A549 (cell line): Measurements from ENCODE around the gene POLR3GL. TPM values are rescaled to one million over a fixed set of nuclear protein-coding genes. Genes with fewer than 3 reads are reported as not detected.

Experiments used
- ATAC-seq, 2 experiments: fragments of 200-7000 bp in 1 of 2; fragments of >200 bp in 1 of 2; cut with Nextera tagmentation in 1 of 2; cut with Tn5 transposase in 1 of 2; 3 replicates each; pipeline versions ENCODE4 v1.8.0 to v1.9.1; 2018 to 2020; ENCODE audit warnings: mild to moderate bottlenecking in 1 of 2, moderate library complexity in 1 of 2
- CTCF ChIA-PET: fragments of 300-600 bp; sonication (Branson Sonifier 250); formaldehyde crosslinking; extraction: SDS; loops from one replicate; lab custom pipeline; 2021; ENCODE audit warnings: antibody characterized with exemption, inconsistent platforms; lab: Yijun Ruan, JAX
- POLR2A ChIA-PET: fragments of 350-600 bp; formaldehyde crosslinking; extraction: SDS; loops from one replicate; lab custom pipeline; 2021; ENCODE audit warnings: antibody characterized with exemption, inconsistent platforms; lab: Yijun Ruan, JAX
- DNase-seq, 2 experiments: peaks; one replicate each; pipeline versions ENCODE4 v3.0.0 to v3.0.0-alpha.2; 2011 to 2016; ENCODE audit warnings: low read depth in 1 of 2, low spot score in 1 of 2
- FAIRE-seq: peaks from 2 replicates; lab custom pipeline; 2011; peaks lifted over from hg19 to GRCh38; lab: Jason Lieb, UNC
- H3K27ac ChIP-seq, 2 experiments: fragments of >200 bp; sonication (Bioruptor Twin); formaldehyde crosslinking; 3 replicates each; pipeline ENCODE4 v1.5.1; 2016 to 2017
- H3K4me1 ChIP-seq: fragments of >200 bp; sonication (Bioruptor Twin); formaldehyde crosslinking; 3 replicates; pipeline ENCODE4 v1.6.1; 2016
- H3K4me2 ChIP-seq: fragments of >200 bp; sonication (Bioruptor Twin); formaldehyde crosslinking; 3 replicates; pipeline ENCODE4 v1.6.1; 2016
- H3K4me3 ChIP-seq: fragments of >200 bp; sonication (Bioruptor Twin); formaldehyde crosslinking; 3 replicates; pipeline ENCODE4 v1.5.1; 2016
- H3K9me3 ChIP-seq: fragments of >200 bp; sonication (Bioruptor Twin); formaldehyde crosslinking; 3 replicates; pipeline ENCODE4 v1.6.1; 2016
- BCL3 ChIP-seq: fragments of >200 bp; sonication (Bioruptor Twin); formaldehyde crosslinking; IDR thresholded peaks from 3 replicates; pipeline ENCODE4 v1.6.1; 2016
- BHLHE40 ChIP-seq: IDR thresholded peaks from 2 replicates; pipeline ENCODE4 v1.6.1; 2012; ENCODE audit warnings: low read depth, low read length, inconsistent platforms
- CBX8 ChIP-seq: fragments of 200-600 bp; sonication (generic); IDR thresholded peaks from 2 replicates; pipeline ENCODE4 v1.6.1; 2016
- ESRRA ChIP-seq: fragments of 150-350 bp; IDR thresholded peaks from 2 replicates; pipeline ENCODE4 v1.6.1; 2014; ENCODE audit warnings: mild to moderate bottlenecking, low read length, borderline replicate concordance
- FOSB ChIP-seq: fragments of 250-450 bp; sonication (Bioruptor Pico); IDR thresholded peaks from 2 replicates; pipeline ENCODE4 v1.5.0; 2020; ENCODE audit warnings: mild to moderate bottlenecking, moderate library complexity
- FOXS1 ChIP-seq: fragments of 250-450 bp; sonication (Bioruptor Pico); IDR thresholded peaks from 2 replicates; pipeline ENCODE4 v1.5.0; 2020; ENCODE audit warnings: mild to moderate bottlenecking, moderate library complexity
- HOXB13 ChIP-seq: fragments of 250-450 bp; sonication (Bioruptor Pico); IDR thresholded peaks from 2 replicates; pipeline ENCODE4 v1.5.0; 2020; ENCODE audit warnings: low read depth, mild to moderate bottlenecking, moderate library complexity
- JUN ChIP-seq, 2 experiments: fragments of >200 bp; sonication (Bioruptor Twin); formaldehyde crosslinking; IDR thresholded peaks; 2 replicates in 1 of 2; 3 replicates in 1 of 2; pipeline ENCODE4 v1.6.1; 2016 to 2017
- JUNB ChIP-seq: fragments of >200 bp; sonication (Bioruptor Twin); formaldehyde crosslinking; IDR thresholded peaks from 2 replicates; pipeline ENCODE4 v1.6.1; 2016
- KDM5A ChIP-seq: fragments of 200-600 bp; sonication (generic); IDR thresholded peaks from 2 replicates; pipeline ENCODE4 v1.6.1; 2016; ENCODE audit warnings: antibody characterized with exemption, mild to moderate bottlenecking
- MAFK ChIP-seq: fragments of 450-650 bp; IDR thresholded peaks from 2 replicates; pipeline ENCODE4 v1.6.1; 2014; ENCODE audit not compliant: partially characterized antibody
- MAZ ChIP-seq: fragments of 150-350 bp; IDR thresholded peaks from 2 replicates; pipeline ENCODE4 v1.6.1; 2014; ENCODE audit warnings: antibody characterized with exemption, low read depth, low read length, borderline replicate concordance
- MYC ChIP-seq: IDR thresholded peaks from 2 replicates; pipeline ENCODE4 v1.6.1; 2012; ENCODE audit warnings: mild to moderate bottlenecking, inconsistent platforms, low read length, improper control_type of control experiment, borderline replicate concordance
- NPAS2 ChIP-seq: fragments of 250-450 bp; sonication (Bioruptor Pico); IDR thresholded peaks from 2 replicates; pipeline ENCODE4 v1.8.0; 2022; ENCODE audit warnings: mild to moderate bottlenecking, moderate library complexity, borderline replicate concordance
- NR3C1 ChIP-seq: fragments of >200 bp; sonication (Bioruptor Twin); formaldehyde crosslinking; IDR thresholded peaks from 3 replicates; pipeline ENCODE4 v1.6.1; 2017
- POLR2A ChIP-seq: IDR thresholded peaks from 2 replicates; pipeline ENCODE4 v1.6.1; 2012; ENCODE audit warnings: mild to moderate bottlenecking, low read length
- RAD21 ChIP-seq, 2 experiments: fragments of >200 bp in 1 of 2; sonication (Bioruptor Twin) in 1 of 2; formaldehyde crosslinking in 1 of 2; IDR thresholded peaks in 1 of 2; conservative IDR thresholded peaks in 1 of 2; 2 replicates in 1 of 2; 3 replicates in 1 of 2; pipeline ENCODE4 v1.6.1; 2012 to 2018; ENCODE audit warnings: inconsistent platforms in 1 of 2
- RARB ChIP-seq: fragments of 250-450 bp; sonication (Bioruptor Pico); IDR thresholded peaks from 2 replicates; pipeline ENCODE4 v1.8.0; 2021; ENCODE audit warnings: mild to moderate bottlenecking, moderate library complexity
- RNF2 ChIP-seq: fragments of 200-600 bp; sonication (generic); IDR thresholded peaks from 2 replicates; pipeline ENCODE4 v1.6.1; 2016; ENCODE audit warnings: low read depth, mild to moderate bottlenecking, antibody characterized with exemption, moderate library complexity, borderline replicate concordance
- SMC3 ChIP-seq: fragments of >200 bp; sonication (Bioruptor Twin); formaldehyde crosslinking; IDR thresholded peaks from 3 replicates; pipeline ENCODE4 v1.6.1; 2018; ENCODE audit warnings: inconsistent platforms
- TFCP2L1 ChIP-seq: fragments of 250-450 bp; sonication (Bioruptor Pico); IDR thresholded peaks from 2 replicates; pipeline ENCODE4 v1.5.0; 2021; ENCODE audit warnings: mild to moderate bottlenecking
- USF2 ChIP-seq: fragments of 450-650 bp; IDR thresholded peaks from 2 replicates; pipeline ENCODE4 v1.6.1; 2014; ENCODE audit warnings: antibody characterized with exemption
- ZSCAN20 ChIP-seq: fragments of 250-450 bp; sonication (Bioruptor Pico); IDR thresholded peaks from 2 replicates; pipeline ENCODE4 v1.8.0; 2022; ENCODE audit warnings: mild to moderate bottlenecking, moderate library complexity
- WGBS: methylation state at CpG from one replicate; pipeline ENCODE4 v1.1.6; 2017; ENCODE audit errors: missing lambda C conversion rate; 5-methylcytosine and 5-hydroxymethylcytosine counted together
- polyA minus RNA-seq: library from RNA; depleted of rRNA, polyadenylated mRNA; stranded (reverse); fragments of >200 nt; gene quantifications from 2 replicates; pipeline ENCODE4 v1.2.3, GENCODE V29; 2011; rRNA and poly(A)+ RNA removed
- polyA plus RNA-seq, 4 experiments: library from polyadenylated mRNA; depleted of rRNA in 3 of 4; stranded (reverse); fragments of >200 nt; fragmentation: RNase III in 1 of 4; extraction: RNeasy Plus Mini Kit Qiagen cat#74134 plus additional on column Dnase treatment in 1 of 4; gene quantifications; 2 replicates in 3 of 4; 3 replicates in 1 of 4; pipeline ENCODE4 v1.2.3, GENCODE V29; 2011 to 2017
- TF ChIP-seq, protein P1 (sequence below): IDR thresholded peaks from 2 replicates; pipeline ENCODE4 v1.6.1; 2012
- TF ChIP-seq, protein P2 (sequence below): IDR thresholded peaks from 2 replicates; pipeline ENCODE4 v1.6.1; 2012
- TF ChIP-seq, protein P3 (sequence below): IDR thresholded peaks from 2 replicates; pipeline ENCODE4 v1.6.1; 2012; ENCODE audit warnings: low read depth, borderline replicate concordance

POLR3GL gene, protein sequence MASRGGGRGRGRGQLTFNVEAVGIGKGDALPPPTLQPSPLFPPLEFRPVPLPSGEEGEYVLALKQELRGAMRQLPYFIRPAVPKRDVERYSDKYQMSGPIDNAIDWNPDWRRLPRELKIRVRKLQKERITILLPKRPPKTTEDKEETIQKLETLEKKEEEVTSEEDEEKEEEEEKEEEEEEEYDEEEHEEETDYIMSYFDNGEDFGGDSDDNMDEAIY
- 11.0 and 15.7 TPM in 2 replicates for polyA plus RNA-seq (2011; rRNA removed)
- 5.1 and 5.2 TPM in 2 replicates for polyA plus RNA-seq (2012; cell fraction: cytosol; rRNA removed)
- polyA plus RNA-seq (2012; cell fraction: nucleus; rRNA removed): 2.3 and 2.6 TPM in 2 replicates
- polyA plus RNA-seq (2017; fragmentation: RNase III; extraction: RNeasy Plus Mini Kit Qiagen cat#74134 plus additional on column Dnase treatment): 11.0 to 14.3 TPM (median 12.6 TPM) in 3 replicates
- polyA minus RNA-seq: 5.2 TPM in 2 replicates

DNA sequence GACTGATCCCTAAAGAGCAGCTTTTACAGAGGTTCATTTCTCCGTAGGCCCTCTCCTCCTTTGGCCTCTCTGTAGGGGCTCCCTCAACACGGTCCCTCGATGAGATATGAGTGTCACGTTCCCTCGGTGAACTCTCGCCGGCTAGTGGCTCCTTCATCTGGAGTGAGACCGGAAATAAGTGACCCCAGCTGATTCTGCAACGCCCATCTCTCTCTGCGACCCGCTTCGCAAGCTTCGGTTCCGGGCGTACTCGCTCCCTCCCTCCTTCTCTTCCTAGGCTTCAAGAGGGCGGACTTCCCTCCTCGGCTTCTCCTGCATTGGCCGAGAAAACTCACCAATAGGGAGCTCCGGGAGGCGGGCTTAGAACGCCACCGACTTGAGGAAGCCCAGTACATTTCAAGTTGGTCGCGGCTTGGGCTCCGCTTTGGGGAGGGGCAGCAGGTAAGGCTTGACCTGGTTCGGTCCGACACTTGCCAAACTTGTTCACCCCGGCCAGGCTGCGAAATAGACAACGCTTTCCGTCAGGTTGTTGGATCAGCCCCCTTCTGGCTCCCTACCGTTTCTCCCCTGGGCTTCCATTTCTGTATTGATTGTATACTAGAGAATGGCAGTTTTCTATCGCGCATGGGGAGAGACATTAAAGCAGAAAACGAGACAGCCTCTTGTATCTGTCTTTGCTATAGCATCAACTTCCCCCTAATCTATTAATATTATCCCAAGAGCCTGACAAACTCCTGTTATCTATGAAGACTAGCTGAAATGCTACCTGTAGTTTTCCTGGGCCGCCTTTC, at the start of gene POLR3GL, which contains the start of gene ANKRD34A:
TSS of gene POLR3GL (plus strand) at position 363 of the 791 bp plus-strand sequence. CDS start 10,176 bp downstream, outside the sequence.
TSS of gene ANKRD34A (minus strand) at position 248 of the 791 bp plus-strand sequence. CDS start 2,816 bp downstream, outside the sequence.
- H3K4me3 ChIP-seq: peak within 1 kb of the TSS; percentile 55
- FAIRE-seq (no peak), DNase-seq (peak; percentile 93 to 95), ATAC-seq (peak; percentile 84 to 92)
- 6% methylated on average over 30 of the region's 37 CpGs for WGBS
- H3K27ac ChIP-seq: peak within 1 kb of the TSS; percentile 78 to 87
- H3K4me2 ChIP-seq: peak within 1 kb of the TSS; percentile 92
- peaks cover 10% of the 10 kb centered on the region; the same call in 2 of the 3 replicates for H3K9me3 ChIP-seq
- CTCF ChIA-PET: interaction anchor here (0.8 to 9.1 kb wide), 9 partner anchors 15 to 73 kb away, joined by 3 to 110 read pairs (median 4); partner anchors contain the start of genes ITGA10 and RBM8A
- H3K4me1 ChIP-seq: peaks cover 39% of the 10 kb centered on the region
- POLR2A ChIA-PET: interaction anchor here (0.6 to 3.1 kb wide), 10 partner anchors 9 to 105 kb away, joined by 3 to 39 read pairs (median 4); partner anchors contain the start of genes PIAS3 and RBM8A
- TF ChIP-seq, protein P1, sequence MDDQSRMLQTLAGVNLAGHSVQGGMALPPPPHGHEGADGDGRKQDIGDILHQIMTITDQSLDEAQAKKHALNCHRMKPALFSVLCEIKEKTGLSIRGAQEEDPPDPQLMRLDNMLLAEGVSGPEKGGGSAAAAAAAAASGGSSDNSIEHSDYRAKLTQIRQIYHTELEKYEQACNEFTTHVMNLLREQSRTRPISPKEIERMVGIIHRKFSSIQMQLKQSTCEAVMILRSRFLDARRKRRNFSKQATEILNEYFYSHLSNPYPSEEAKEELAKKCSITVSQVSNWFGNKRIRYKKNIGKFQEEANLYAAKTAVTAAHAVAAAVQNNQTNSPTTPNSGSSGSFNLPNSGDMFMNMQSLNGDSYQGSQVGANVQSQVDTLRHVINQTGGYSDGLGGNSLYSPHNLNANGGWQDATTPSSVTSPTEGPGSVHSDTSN: no peak
- TF ChIP-seq POLR2A: peak; percentile 79
- TF ChIP-seq FOXS1 (CRISPR knock-in tag): no peak
- TF ChIP-seq NPAS2 (CRISPR knock-in tag): no peak
- TF ChIP-seq USF2: no peak
- no peak for TF ChIP-seq RNF2
- no peak for TF ChIP-seq BHLHE40
- TF ChIP-seq, protein P2, sequence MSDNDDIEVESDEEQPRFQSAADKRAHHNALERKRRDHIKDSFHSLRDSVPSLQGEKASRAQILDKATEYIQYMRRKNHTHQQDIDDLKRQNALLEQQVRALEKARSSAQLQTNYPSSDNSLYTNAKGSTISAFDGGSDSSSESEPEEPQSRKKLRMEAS: peak; percentile 67
- peak in 1 of 2 experiments; percentile 59; a peak in 1 of 5 replicates for TF ChIP-seq JUN (IDR thresholded peaks at IDR 0.05)
- no peak for TF ChIP-seq JUNB
- no peak for TF ChIP-seq ZSCAN20 (CRISPR knock-in tag)
- no peak for TF ChIP-seq RAD21 (conservative IDR thresholded peaks at IDR 0.05 in 1 of 2, IDR thresholded peaks at IDR 0.05 in 1 of 2)
- TF ChIP-seq TFCP2L1 (CRISPR knock-in tag): no peak
- TF ChIP-seq MAZ: no peak

DNA sequence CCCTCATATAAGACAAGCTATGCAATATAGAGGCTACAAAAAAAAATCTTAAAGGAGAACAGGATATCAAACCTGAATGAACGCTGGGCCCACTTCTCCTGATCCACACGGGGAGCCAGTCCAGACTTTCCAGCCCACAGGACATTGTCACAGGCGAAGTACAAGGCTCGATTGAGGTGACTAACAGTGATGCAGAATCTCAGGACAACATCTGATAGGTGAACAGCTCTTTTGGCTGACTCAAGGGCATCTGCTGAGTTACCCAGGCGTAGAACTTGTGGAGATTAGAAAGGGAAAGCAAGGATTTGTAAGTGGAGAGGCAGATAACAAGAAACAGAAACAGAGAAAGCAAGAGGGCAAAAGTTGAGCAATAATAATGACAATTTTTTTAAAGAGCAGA, 47.7 kb upstream of the POLR3GL start:
- no peak for ATAC-seq
- Histone ChIP-seq H3K4me2 (no peak overlapping the region), H3K27ac (no peak overlapping the region), H3K9me3 (no peaks in the 10 kb centered on the region)
- POLR2A ChIA-PET: no interaction called here
- TF ChIP-seq FOSB (CRISPR knock-in tag) (no peak), CBX8 (no peak), BCL3 (no peak), ESRRA (no peak), NPAS2 (CRISPR knock-in tag) (no peak), MAFK (no peak), MYC (no peak), HOXB13 (CRISPR knock-in tag) (no peak), RARB (no peak), SMC3 (no peak), NR3C1 (no peak), KDM5A (no peak)
- TF ChIP-seq, protein P3, sequence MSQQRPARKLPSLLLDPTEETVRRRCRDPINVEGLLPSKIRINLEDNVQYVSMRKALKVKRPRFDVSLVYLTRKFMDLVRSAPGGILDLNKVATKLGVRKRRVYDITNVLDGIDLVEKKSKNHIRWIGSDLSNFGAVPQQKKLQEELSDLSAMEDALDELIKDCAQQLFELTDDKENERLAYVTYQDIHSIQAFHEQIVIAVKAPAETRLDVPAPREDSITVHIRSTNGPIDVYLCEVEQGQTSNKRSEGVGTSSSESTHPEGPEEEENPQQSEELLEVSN: no peak
- TF ChIP-seq, all 56 proteins: peak for 0
- CTCF ChIA-PET: interaction anchor here (1.2 to 13.4 kb wide), 3 partner anchors 11 to 71 kb away, joined by 3 to 429 read pairs (median 10); partner anchors contain the start of genes NUDT17 and RBM8A
- FAIRE-seq (no peak), DNase-seq (no peak)
- Histone ChIP-seq H3K4me1 (peaks cover 10% of the 10 kb centered on the region), H3K4me3 (no peak overlapping the region)
- WGBS: 61% methylated on average over 5 of the region's 5 CpGs
